GM21717 (cell line): ENCODE data around the gene DGCR8.

Source experiments
- ATAC-seq: cut with Tn5 transposase; IDR thresholded peaks from one replicate; pipeline ENCODE4 v1.9.1; 2021; ENCODE audit warnings: mild to moderate bottlenecking, moderate library complexity; ENCODE audit not compliant: unreplicated experiment

The DGCR8 gene

GRCh38 chr22:20089226-20089976 is 9.4 kb downstream of the DGCR8 start:
- no peak for ATAC-seq

- ATAC-seq: no peak
Observed at GRCh38 chr22:20089977-20090729, 10.1 kb downstream of the DGCR8 start.

- ATAC-seq: no peak
Observed at GRCh38 chr22:20090730-20091240, 10.7 kb downstream of the DGCR8 start.

GRCh38 chr22:20091690-20092476 is 11.8 kb downstream of the DGCR8 start:
- ATAC-seq: no peak

- no peak for ATAC-seq
Observed at GRCh38 chr22:20092477-20092854, 12.4 kb downstream of the DGCR8 start.

- no peak for ATAC-seq
Observed at GRCh38 chr22:20093418-20094196, 13.6 kb downstream of the DGCR8 start.

- no peak for ATAC-seq
Observed at GRCh38 chr22:20094197-20094807, 14.3 kb downstream of the DGCR8 start.

- no peak for ATAC-seq
Observed at GRCh38 chr22:20095521-20095920, 15.5 kb downstream of the DGCR8 start.

GRCh38 chr22:20096574-20097420 is 16.8 kb downstream of the DGCR8 start:
- no peak for ATAC-seq

- no peak for ATAC-seq
Observed at GRCh38 chr22:20099099-20099711, 19.2 kb downstream of the DGCR8 start.

- no peak for ATAC-seq
Observed at GRCh38 chr22:20101638-20102037, 21.6 kb downstream of the DGCR8 start.

GRCh38 chr22:20102203-20102780 is 22.3 kb downstream of the DGCR8 start:
- ATAC-seq: no peak

- no peak for ATAC-seq
Observed at GRCh38 chr22:20105456-20106204, 25.6 kb downstream of the DGCR8 start.

- no peak for ATAC-seq
Observed at GRCh38 chr22:20106205-20106848, 26.3 kb downstream of the DGCR8 start.

- no peak for ATAC-seq
Observed at GRCh38 chr22:20106849-20107237, 26.8 kb downstream of the DGCR8 start.

GRCh38 chr22:20107471-20107901 is 27.4 kb downstream of the DGCR8 start:
- ATAC-seq: no peak
